GM12801 (cell line): ENCODE measurements around the gene WDFY4.

Source experiments
- TF ChIP-seq, protein P1 (sequence below): IDR thresholded peaks from one replicate; pipeline ENCODE4 v1.5.1; 2011; ENCODE audit warnings: control low read depth; ENCODE audit not compliant: insufficient read length; ENCODE audit errors: extremely low read depth

Gene WDFY4

GRCh38 chr10:48946332-48946731 lies 261.7 kb downstream of the WDFY4 start:
- TF ChIP-seq, protein P1, sequence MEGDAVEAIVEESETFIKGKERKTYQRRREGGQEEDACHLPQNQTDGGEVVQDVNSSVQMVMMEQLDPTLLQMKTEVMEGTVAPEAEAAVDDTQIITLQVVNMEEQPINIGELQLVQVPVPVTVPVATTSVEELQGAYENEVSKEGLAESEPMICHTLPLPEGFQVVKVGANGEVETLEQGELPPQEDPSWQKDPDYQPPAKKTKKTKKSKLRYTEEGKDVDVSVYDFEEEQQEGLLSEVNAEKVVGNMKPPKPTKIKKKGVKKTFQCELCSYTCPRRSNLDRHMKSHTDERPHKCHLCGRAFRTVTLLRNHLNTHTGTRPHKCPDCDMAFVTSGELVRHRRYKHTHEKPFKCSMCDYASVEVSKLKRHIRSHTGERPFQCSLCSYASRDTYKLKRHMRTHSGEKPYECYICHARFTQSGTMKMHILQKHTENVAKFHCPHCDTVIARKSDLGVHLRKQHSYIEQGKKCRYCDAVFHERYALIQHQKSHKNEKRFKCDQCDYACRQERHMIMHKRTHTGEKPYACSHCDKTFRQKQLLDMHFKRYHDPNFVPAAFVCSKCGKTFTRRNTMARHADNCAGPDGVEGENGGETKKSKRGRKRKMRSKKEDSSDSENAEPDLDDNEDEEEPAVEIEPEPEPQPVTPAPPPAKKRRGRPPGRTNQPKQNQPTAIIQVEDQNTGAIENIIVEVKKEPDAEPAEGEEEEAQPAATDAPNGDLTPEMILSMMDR: no peak

DNA sequence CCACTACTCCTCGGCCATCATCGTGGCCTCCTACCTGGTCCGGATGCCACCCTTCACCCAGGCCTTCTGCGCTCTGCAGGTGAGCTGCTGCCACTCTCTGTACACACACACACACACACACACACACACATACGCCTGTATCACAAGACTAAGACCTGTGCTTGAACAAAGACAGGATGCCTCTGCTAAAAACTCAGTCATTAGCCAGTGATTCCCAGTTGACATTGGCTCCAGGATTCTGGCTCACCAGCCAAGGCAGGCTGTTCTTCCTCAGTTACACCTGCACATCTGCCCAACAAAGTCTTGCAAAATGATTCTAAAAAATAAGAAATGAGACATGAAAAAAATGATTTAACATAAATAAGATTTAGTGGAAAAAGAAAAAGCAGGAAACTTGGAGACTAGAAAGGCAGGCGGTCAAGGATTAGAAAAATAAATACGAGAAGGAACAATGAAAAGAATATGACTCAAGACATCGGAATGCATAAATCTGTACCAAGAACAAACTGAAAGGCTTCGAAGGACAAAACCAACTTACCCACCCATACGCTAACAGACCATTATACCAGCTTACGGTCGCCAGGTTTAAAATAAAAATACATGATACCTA lies 262.3 kb downstream of the WDFY4 start:
- TF ChIP-seq, protein P1: no peak

GRCh38 chr10:48947690-48948469 lies 263.2 kb downstream of the WDFY4 start:
- TF ChIP-seq, protein P1: no peak

GRCh38 chr10:48948470-48949037 lies 263.9 kb downstream of the WDFY4 start:
- TF ChIP-seq, protein P1: no peak

- TF ChIP-seq, protein P1: no peak
Measured at GRCh38 chr10:48951707-48952106, 267.0 kb downstream of the WDFY4 start.

- TF ChIP-seq, protein P1: no peak
Measured at GRCh38 chr10:48957361-48958151, 272.9 kb downstream of the WDFY4 start.
